GM10248 (cell line): ENCODE measurements around the gene CNMD.
A peak's percentile ranks its signal among the peaks of the same experiment; 100 is the strongest.

ENCODE experiments used
- CTCF ChIA-PET: fragments of 300-600 bp; sonication (Branson Sonifier 250); formaldehyde crosslinking; extraction: SDS; loops from one replicate; lab custom pipeline; 2021; ENCODE audit warnings: antibody characterized with exemption; lab: Yijun Ruan, JAX
- POLR2A ChIA-PET: fragments of 350-650 bp; sonication (Branson Sonifier 250); formaldehyde crosslinking; extraction: SDS; loops from one replicate; lab custom pipeline; 2020; ENCODE audit warnings: antibody characterized with exemption; lab: Yijun Ruan, JAX
- DNase-seq: peaks from one replicate; pipeline ENCODE4 v3.0.0; 2012; ENCODE audit errors: extremely low spot score
- TF ChIP-seq, protein P1 (sequence below): IDR thresholded peaks from 2 replicates; pipeline ENCODE4 v1.5.1; 2012; ENCODE audit warnings: mild to moderate bottlenecking, low read depth; ENCODE audit errors: extremely low read depth, missing control alignments, control extremely low read depth

CNMD gene

DNA sequence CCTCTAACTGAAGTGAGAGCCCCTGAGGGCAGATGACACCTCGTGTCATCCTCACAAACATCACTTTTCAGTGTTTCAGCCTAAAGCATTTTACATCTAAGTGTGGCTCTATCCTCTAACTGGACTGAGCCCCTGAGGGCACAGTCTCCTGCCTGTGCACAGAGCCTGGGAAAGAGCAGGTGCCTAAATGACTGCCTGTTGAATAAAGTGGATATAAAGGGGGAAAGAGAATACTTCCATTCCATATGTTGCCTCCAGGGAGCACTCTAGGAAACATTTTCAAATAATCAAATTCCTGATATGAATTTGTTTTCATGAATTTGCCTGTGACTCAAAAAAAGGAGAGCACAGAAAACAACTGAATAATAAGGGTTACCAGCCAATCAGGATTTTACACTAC lies 32.2 kb downstream of the CNMD start:
- TF ChIP-seq, protein P1, sequence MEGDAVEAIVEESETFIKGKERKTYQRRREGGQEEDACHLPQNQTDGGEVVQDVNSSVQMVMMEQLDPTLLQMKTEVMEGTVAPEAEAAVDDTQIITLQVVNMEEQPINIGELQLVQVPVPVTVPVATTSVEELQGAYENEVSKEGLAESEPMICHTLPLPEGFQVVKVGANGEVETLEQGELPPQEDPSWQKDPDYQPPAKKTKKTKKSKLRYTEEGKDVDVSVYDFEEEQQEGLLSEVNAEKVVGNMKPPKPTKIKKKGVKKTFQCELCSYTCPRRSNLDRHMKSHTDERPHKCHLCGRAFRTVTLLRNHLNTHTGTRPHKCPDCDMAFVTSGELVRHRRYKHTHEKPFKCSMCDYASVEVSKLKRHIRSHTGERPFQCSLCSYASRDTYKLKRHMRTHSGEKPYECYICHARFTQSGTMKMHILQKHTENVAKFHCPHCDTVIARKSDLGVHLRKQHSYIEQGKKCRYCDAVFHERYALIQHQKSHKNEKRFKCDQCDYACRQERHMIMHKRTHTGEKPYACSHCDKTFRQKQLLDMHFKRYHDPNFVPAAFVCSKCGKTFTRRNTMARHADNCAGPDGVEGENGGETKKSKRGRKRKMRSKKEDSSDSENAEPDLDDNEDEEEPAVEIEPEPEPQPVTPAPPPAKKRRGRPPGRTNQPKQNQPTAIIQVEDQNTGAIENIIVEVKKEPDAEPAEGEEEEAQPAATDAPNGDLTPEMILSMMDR = no peak
- CTCF ChIA-PET = no interaction called here
- POLR2A ChIA-PET = no interaction called here
- no peak for DNase-seq

DNA sequence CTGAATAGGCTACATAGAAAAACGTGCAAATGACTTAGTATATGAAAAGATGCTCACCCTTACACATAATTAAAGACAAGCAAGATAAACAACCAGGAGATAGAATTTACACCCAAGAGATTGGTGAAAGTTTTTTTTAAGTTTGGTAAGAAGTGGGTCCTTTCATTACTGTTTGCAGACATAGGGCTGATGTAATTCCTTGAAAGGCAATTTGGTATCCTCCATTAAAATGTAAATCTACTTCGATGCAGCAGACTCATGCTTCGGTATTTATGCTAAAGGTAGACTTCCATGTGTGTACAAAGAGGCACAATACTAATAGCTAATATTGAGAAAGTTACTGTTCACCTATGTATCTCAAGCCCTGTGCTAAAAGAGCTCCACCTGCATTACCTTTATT lies 33.5 kb downstream of the CNMD start:
- DNase-seq = no peak
- TF ChIP-seq, protein P1 = no peak
- ChIA-PET POLR2A (no interaction called here), CTCF (interaction anchor here (1.0 to 1.3 kb wide), 2 partner anchors 19 to 20 kb away, joined by 4 read pairs; no protein-coding TSS in a partner anchor)

DNA sequence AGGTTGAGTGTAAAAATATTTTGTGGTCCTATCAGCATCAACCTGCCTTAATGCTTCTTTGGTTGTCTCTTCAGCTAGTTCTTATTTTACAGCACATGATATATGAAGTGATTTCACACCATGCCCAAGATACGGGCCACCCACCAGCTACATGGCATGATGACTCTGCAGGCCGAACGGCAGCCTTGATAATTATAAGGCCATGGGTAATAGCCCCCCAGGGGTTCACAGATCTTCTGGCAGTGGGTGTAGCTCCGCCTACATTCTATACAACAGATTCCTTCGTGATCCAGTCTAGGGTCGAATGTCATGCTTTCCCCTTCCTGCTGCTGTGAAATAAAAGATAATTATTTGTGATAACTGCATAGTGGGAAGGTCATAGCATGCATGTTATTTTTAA lies 36.1 kb downstream of the CNMD start:
- TF ChIP-seq, protein P1 = no peak
- CTCF ChIA-PET = interaction anchor here (1.6 kb wide), 1 partner anchor 9 kb away, joined by 6 read pairs; no protein-coding TSS in a partner anchor
- no peak for DNase-seq
- POLR2A ChIA-PET = no interaction called here

DNA sequence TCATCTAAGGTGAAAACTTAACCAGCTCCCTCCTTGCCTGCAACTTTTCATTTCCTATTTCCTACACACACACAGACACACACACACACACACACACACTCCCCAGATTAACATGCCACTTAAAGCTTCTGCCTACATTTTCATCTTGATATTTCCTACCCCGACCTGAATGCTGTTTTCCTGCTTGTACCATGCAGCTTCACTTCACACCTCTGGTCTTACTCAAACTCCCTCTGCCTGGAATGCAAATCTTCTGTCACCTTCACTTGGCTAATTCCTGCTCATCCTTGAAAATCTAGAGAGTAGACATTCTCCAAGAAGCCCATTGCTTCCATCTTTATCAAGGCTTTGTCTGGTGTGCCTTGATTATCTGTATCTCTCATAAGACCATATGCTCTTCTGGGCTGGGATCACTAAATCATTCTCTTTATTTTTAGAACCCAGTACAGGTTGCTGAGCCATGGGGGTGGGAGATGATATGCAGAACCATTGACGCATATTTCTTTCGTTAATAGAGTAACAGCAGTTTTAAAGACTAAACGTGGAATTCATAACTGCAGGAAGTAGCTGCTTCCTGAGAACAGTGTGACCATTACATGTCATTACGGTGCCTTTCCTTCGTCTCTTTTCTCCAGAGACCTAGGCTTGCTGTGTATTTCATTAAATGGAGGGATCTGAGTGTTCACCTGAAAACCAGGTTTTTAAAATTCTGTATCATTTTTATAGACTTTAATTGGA lies 37.7 kb downstream of the CNMD start:
- CTCF ChIA-PET = interaction anchor here (1.1 to 2.1 kb wide), 5 partner anchors 13 to 107 kb away, joined by 3 to 6 read pairs (median 5); no protein-coding TSS in a partner anchor
- TF ChIP-seq, protein P1 = no peak
- no peak for DNase-seq
- POLR2A ChIA-PET = no interaction called here

DNA sequence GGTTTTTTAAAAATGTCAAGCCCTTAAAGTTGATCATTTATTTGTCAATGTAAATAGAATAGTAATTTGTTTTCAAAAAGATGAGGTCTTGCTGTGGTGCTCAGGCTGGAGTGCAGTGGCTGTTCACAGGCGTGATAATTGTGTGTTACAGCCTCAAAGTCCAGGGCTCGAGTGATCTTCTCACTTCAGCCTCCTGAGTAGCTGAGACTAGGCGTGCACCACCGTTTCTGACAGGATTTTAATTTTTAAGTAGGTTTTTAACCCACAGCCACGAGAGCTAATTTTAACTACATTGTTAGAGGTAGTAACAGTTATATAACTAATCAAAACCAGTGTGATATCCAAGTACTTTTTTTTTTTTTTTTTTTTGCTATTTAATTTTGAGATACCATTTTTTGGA lies 43.1 kb downstream of the CNMD start:
- ChIA-PET CTCF (interaction anchor here (1.1 kb wide), 1 partner anchor 44 kb away, joined by 3 read pairs; the partner anchor contains the start of gene SUGT1), POLR2A (no interaction called here)
- DNase-seq = no peak
- TF ChIP-seq, protein P1 = no peak

DNA sequence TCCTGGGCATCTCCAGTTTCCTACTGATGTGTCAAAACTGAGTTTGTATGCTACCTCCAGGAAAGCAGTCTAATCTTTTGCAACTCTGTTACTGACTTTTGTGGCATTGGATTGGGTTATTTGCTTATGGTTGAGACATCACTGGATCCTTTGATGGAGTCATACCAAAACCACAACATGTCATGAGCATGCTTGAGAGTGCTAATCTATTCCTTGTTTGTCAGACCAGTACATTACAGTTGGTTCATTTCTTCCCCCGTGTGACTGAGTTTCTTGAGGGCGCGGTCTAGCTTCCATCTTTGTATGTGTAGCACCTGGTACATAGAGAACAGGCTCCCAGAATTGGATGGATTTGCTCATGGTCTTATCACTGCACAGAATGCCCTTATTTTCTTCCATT lies 43.8 kb downstream of the CNMD start:
- ChIA-PET CTCF (interaction anchor here (1.1 kb wide), 1 partner anchor 43 kb away, joined by 3 read pairs; the partner anchor contains the start of gene SUGT1), POLR2A (no interaction called here)
- TF ChIP-seq, protein P1 = no peak
- peak; percentile 22 for DNase-seq
